Measurements from ENCODE around the gene LRRK1.

Gene LRRK1

DNA sequence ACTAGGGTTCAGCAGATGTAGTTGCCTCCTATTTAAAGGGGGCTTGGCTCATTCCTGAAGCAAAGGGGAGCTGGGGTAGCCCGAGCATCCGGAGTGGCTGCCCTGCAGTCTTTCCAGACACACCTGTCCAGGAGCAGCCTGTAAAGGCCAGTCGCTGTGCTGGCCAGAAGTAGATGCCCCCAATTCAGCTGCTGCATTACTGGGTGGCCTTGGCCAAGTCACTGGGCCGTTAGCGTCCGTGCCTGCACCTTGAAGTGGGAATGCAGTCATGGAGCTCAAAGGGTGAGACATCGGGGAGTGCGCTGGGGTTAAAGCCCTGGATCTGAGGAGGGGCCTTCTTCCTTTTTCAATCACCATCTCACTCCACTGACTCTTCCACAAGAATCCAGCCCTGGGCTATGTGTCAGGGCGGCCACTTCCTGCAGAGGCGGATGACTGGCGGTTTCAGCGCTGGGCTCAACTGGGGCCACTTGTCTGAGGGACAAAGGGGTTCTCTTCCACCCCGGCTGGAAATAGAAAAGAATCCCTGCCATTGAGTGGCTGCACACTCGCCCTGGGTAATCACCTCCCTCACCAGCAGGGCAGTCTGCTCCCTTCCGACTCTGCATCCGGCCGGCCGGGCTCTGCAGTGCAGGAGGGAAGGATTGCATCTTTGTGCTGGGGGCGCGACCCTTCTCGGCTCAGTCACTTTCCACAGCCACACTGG, 27.7 kb upstream of the LRRK1 start:
- DNase-seq (ENCODE audit: low read depth), result no peak
- TF ChIP-seq, protein P1, sequence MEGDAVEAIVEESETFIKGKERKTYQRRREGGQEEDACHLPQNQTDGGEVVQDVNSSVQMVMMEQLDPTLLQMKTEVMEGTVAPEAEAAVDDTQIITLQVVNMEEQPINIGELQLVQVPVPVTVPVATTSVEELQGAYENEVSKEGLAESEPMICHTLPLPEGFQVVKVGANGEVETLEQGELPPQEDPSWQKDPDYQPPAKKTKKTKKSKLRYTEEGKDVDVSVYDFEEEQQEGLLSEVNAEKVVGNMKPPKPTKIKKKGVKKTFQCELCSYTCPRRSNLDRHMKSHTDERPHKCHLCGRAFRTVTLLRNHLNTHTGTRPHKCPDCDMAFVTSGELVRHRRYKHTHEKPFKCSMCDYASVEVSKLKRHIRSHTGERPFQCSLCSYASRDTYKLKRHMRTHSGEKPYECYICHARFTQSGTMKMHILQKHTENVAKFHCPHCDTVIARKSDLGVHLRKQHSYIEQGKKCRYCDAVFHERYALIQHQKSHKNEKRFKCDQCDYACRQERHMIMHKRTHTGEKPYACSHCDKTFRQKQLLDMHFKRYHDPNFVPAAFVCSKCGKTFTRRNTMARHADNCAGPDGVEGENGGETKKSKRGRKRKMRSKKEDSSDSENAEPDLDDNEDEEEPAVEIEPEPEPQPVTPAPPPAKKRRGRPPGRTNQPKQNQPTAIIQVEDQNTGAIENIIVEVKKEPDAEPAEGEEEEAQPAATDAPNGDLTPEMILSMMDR (IDR thresholded peaks at IDR 0.05; ENCODE audit: low read depth, low read length, missing control alignments), result no peak
- H3K4me3 ChIP-seq (ENCODE audit: low read depth, low read length), result no peak overlapping the region

DNA sequence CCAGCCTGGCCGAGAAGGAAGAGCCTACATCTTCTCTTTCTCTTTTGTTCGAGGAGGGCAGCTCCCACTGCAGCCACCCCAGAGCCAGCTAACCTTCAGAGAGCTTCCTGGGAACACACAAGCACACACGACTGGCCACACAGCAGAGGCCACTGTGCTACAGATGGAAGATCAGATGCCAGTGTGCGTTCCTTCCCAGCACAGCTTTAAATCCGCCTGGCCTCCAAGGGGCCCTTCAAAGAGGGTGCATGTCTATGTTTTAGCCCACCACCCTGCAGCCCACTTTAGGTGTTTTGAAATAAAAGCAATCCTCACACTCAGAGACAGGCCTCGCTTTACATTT, 27.2 kb upstream of the LRRK1 start:
- no peak for DNase-seq (ENCODE audit: low read depth)
- H3K4me3 ChIP-seq (ENCODE audit: low read depth, low read length), result no peak overlapping the region
- TF ChIP-seq, protein P1 (IDR thresholded peaks at IDR 0.05; ENCODE audit: low read depth, low read length, missing control alignments), result no peak

DNA sequence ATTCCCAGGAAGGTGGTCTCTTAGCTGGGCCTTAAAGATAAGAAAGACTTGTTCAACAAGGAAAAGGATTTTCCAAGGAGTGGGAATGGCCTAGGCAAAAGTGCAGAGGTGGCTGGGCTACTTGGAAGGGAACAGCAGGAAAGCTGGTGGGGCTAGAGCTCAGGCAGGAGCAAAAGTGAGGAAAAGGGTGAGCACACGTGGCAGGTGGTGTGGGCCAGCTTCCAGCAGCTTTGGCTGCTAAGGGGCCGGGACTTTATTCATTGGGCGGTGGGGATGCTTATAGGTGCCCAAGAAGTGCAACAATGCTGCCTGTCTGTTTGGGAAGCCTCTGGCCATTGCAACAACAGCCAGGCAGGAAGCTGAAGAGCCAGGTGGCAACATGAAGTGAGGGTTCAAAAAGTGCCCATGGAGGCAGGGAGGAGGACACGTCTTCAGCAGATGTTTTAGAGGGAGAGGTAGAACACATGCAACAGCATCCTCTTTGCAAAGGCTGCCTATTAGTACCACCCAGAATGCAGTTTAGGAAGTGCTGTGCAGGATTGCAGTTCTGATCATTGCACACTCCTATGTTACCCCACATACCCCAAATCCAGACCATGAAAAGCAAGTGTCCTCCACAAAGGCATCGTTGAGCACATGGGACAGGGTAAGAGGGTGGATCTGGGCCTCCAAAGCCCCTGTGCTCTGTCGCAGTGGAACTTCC, 25.7 kb upstream of the LRRK1 start:
- H3K4me3 ChIP-seq (ENCODE audit: low read depth, low read length), result no peak overlapping the region
- no peak for DNase-seq (ENCODE audit: low read depth)
- TF ChIP-seq, protein P1 (IDR thresholded peaks at IDR 0.05; ENCODE audit: low read depth, low read length, missing control alignments), result no peak

DNA sequence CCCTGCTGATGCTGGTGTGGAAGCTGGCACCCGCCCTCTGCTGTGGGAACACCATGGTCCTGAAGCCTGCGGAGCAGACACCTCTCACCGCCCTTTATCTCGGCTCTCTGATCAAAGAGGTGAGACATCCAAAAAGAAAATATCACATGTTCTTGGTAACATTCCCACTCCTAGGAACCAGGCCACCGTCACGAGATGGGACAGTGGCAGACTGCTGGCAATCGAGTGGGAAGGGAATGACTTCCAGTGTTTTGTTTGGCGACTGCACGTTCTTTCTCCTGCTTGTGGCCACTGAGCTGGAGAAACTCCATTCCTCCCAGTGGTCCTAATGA, 25.2 kb upstream of the LRRK1 start:
- TF ChIP-seq, protein P1 (IDR thresholded peaks at IDR 0.05; ENCODE audit: low read depth, low read length, missing control alignments), result no peak
- H3K4me3 ChIP-seq (ENCODE audit: low read depth, low read length), result no peak overlapping the region
- DNase-seq (ENCODE audit: low read depth), result no peak

DNA sequence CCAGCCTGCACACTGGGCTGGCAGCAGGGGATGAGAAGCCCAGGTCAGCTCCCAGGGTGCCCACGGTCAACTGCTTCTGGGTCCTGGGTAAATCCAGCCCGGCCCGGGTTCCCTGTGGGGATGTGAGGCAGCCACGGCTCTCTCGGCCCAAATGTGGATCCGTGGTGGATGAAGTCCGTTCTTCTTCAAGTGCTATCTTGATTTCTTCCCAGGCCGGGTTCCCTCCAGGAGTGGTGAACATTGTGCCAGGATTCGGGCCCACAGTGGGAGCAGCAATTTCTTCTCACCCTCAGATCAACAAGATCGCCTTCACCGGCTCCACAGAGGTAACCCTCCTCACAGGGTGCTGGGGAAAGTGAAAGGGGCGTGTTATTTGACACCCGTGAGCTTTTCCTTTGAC, 23.4 kb upstream of the LRRK1 start:
- TF ChIP-seq, protein P1 (IDR thresholded peaks at IDR 0.05; ENCODE audit: low read depth, low read length, missing control alignments), result no peak
- H3K4me3 ChIP-seq (ENCODE audit: low read depth, low read length), result no peak overlapping the region
- DNase-seq (ENCODE audit: low read depth), result no peak

DNA sequence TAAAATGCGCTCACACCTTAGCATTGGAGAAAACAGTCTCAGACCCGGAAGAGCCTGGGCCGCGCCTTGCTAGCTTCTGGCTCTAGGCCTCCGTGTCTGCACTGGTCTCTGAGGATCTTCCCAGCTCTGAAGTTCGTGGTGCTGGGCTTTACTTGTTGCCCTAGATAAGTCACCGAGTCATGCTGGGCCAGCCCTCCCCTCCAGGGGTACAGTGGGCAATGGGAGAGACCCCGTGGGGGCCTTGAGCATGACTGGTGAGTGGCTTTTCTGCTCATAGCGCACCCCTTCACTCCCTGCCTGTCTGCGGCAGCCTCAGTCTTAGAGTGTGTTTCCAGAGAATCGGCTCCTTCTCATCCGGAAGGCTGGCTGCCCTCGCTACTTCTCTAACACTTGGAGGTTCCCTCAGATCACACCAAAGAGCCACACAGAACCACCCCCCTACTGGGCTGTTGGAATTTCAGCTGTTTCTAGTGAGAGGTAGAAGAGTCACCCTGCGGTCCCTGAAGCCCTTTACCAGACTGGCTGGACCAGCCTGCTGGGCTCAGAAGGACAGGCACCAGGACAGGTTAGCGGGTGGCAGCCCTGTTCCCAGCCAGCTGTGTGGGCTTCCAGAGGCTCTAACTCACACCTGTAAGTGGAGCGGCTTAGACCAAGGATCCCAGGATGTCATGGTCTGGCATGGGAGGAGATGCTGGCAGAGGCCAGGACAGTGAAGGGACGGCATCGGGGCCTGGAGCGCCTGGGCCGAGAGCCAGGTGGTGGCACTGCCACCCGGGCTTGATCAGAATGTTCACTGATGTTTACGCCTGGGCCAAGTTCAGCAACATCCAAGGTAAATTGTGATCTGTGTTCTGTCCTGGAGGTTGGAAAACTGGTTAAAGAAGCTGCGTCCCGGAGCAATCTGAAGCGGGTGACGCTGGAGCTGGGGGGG, 21.7 kb upstream of the LRRK1 start:
- no peak overlapping the region for H3K4me3 ChIP-seq (ENCODE audit: low read depth, low read length)
- no peak for DNase-seq (ENCODE audit: low read depth)
- TF ChIP-seq, protein P1 (IDR thresholded peaks at IDR 0.05; ENCODE audit: low read depth, low read length, missing control alignments), result no peak

Data from GM12864 (cell line).